ENCODE measurements around the gene NIPBL. TPM values are rescaled to one million over a fixed set of nuclear protein-coding genes. Genes with fewer than 3 reads are reported as not detected.

The NIPBL gene
- polyA plus RNA-seq, 1 of the 3 experiments (the other 2 are of a cell fraction): 5.2 TPM

DNA sequence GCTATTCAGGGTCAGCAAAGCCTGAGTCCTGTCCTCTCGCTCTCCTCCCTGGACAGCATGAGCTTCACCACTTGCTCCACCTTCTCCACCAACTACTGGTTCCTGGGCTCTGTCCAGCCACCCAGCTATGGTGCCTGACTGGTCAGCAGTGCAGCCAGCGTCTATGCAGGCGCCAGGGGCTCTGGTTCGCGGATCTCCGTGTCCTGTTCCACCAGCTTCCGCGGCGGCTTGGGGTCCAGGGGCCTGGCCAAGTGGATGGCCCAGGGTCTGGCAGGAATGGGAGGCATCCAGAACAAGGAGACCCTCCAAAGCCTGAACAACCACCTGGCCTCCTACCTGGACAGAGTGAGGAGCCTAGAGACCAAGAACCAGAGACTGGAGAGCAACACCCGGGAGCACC, 8.6 kb downstream of the NIPBL start (continued):
- TF ChIP-seq, protein P1, sequence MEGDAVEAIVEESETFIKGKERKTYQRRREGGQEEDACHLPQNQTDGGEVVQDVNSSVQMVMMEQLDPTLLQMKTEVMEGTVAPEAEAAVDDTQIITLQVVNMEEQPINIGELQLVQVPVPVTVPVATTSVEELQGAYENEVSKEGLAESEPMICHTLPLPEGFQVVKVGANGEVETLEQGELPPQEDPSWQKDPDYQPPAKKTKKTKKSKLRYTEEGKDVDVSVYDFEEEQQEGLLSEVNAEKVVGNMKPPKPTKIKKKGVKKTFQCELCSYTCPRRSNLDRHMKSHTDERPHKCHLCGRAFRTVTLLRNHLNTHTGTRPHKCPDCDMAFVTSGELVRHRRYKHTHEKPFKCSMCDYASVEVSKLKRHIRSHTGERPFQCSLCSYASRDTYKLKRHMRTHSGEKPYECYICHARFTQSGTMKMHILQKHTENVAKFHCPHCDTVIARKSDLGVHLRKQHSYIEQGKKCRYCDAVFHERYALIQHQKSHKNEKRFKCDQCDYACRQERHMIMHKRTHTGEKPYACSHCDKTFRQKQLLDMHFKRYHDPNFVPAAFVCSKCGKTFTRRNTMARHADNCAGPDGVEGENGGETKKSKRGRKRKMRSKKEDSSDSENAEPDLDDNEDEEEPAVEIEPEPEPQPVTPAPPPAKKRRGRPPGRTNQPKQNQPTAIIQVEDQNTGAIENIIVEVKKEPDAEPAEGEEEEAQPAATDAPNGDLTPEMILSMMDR (IDR thresholded peaks at IDR 0.05): no peak
- no peak for TF ChIP-seq RAD21 (IDR thresholded peaks at IDR 0.05; ENCODE audit: low read length)
- TF ChIP-seq YY1 (IDR thresholded peaks at IDR 0.05; ENCODE audit: low read depth): no peak
- TF ChIP-seq FOXM1 (IDR thresholded peaks at IDR 0.05; ENCODE audit: low read depth): no peak
- no peak for TF ChIP-seq JUND (IDR thresholded peaks at IDR 0.05)
- no peak for TF ChIP-seq TCF12 (IDR thresholded peaks at IDR 0.05)
- no peak for TF ChIP-seq RXRA (IDR thresholded peaks at IDR 0.05; ENCODE audit: borderline replicate concordance, low read depth)

DNA sequence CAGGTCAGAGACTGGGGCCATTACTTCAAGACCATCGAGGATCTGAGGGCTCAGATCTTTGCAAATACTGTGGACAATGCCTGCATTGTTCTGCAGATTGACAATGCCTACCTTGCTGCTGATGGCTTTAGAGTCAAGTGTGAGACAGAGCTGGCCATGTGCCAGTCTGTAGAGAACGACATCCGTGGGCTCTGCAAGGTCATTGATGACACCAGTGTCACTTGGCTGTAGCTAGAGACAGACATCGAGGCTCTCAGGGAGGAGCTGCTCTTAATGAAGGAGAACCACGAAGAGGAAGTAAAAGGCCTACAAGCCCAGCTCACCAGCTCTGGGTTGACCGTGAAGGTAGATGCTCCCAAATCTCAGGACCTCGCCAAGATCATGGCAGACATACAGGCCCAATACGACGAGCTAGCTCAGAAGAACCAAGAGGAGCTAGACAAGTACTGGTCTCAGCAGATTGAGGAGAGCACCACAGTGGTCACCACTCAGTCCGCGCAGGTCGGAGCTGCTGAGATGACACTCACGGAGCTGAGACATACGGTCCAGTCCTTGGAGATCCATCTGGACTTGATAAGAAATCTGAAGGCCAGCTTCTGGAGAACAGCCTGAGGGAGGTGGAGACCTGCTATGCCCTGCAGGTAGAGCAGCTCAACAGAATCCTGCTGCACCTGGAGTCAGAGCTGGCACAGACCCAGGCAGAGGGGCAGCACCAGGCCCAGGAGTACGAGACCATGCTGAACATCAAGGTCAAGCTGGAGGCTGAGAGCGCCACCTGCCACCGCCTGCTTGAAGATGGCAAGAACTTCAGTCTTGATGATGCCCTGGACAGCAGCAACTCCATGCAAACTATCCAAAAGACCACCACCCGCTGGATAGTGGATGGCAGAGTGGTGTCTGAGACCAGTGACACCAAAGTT, 9.3 kb downstream of the NIPBL start:
- no peaks in the 10 kb centered on the region for H3K9me2 ChIP-seq
- no peak for DNase-seq
- no peak for TF ChIP-seq YY1 (IDR thresholded peaks at IDR 0.05; ENCODE audit: low read depth)
- no peak for TF ChIP-seq TEAD4 (IDR thresholded peaks at IDR 0.05; ENCODE audit: borderline replicate concordance, insufficient read depth)
- no peak for TF ChIP-seq NRF1 (IDR thresholded peaks at IDR 0.05; ENCODE audit: low read depth, low read length)
- TF ChIP-seq ELF1 (IDR thresholded peaks at IDR 0.05): no peak
- no peak for TF ChIP-seq RCOR1 (IDR thresholded peaks at IDR 0.05; ENCODE audit: low read length)
- TF ChIP-seq GATA2 (CRISPR knock-in tag; IDR thresholded peaks at IDR 0.05): no peak
- TF ChIP-seq TCF12 (IDR thresholded peaks at IDR 0.05): no peak
- no peak for TF ChIP-seq EP300 (IDR thresholded peaks at IDR 0.05; ENCODE audit: borderline replicate concordance in 1 of 2, low read depth in 1 of 2, low read length in 1 of 2)
- TF ChIP-seq, protein P2, sequence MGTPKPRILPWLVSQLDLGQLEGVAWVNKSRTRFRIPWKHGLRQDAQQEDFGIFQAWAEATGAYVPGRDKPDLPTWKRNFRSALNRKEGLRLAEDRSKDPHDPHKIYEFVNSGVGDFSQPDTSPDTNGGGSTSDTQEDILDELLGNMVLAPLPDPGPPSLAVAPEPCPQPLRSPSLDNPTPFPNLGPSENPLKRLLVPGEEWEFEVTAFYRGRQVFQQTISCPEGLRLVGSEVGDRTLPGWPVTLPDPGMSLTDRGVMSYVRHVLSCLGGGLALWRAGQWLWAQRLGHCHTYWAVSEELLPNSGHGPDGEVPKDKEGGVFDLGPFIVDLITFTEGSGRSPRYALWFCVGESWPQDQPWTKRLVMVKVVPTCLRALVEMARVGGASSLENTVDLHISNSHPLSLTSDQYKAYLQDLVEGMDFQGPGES (IDR thresholded peaks at IDR 0.05; ENCODE audit: low read depth, low read length): no peak
- no peak for TF ChIP-seq SIN3A (IDR thresholded peaks at IDR 0.05; ENCODE audit: borderline replicate concordance, low read depth, low read length)
- TF ChIP-seq NFIC (IDR thresholded peaks at IDR 0.05; ENCODE audit: borderline replicate concordance): no peak
- TF ChIP-seq RFX5 (IDR thresholded peaks at IDR 0.05; ENCODE audit: low read length): no peak
- TF ChIP-seq, protein P3, sequence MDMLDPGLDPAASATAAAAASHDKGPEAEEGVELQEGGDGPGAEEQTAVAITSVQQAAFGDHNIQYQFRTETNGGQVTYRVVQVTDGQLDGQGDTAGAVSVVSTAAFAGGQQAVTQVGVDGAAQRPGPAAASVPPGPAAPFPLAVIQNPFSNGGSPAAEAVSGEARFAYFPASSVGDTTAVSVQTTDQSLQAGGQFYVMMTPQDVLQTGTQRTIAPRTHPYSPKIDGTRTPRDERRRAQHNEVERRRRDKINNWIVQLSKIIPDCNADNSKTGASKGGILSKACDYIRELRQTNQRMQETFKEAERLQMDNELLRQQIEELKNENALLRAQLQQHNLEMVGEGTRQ (IDR thresholded peaks at IDR 0.05; ENCODE audit: borderline replicate concordance, low read depth, low read length): no peak
- TF ChIP-seq RAD21 (IDR thresholded peaks at IDR 0.05; ENCODE audit: low read length): no peak
- TF ChIP-seq, protein P4, sequence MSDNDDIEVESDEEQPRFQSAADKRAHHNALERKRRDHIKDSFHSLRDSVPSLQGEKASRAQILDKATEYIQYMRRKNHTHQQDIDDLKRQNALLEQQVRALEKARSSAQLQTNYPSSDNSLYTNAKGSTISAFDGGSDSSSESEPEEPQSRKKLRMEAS (IDR thresholded peaks at IDR 0.05; ENCODE audit: low read depth): no peak
- no peak for TF ChIP-seq EZH2phosphoT487 (IDR thresholded peaks at IDR 0.05; ENCODE audit: borderline replicate concordance, low read depth)
- no peak for TF ChIP-seq FOXJ3 (CRISPR knock-in tag; IDR thresholded peaks at IDR 0.05)
- no peak for TF ChIP-seq CHD2 (IDR thresholded peaks at IDR 0.05; ENCODE audit: low read length, partially characterized antibody)
- no peak overlapping the region for H3K9ac ChIP-seq
- H2AFZ ChIP-seq (ENCODE audit: low read depth): no peak overlapping the region
- no peaks in the 10 kb centered on the region for H3K27me3 ChIP-seq (ENCODE audit: insufficient read depth)
- H3K4me1 ChIP-seq (ENCODE audit: control insufficient read depth in 1 of 2, insufficient read depth in 2 of 2, low read depth in 1 of 2, low read length in 1 of 2): peaks cover 0 to 6% of the 10 kb centered on the region in 2 experiments; a peak in 2 of 4 replicates
- H3K4me2 ChIP-seq: no peak overlapping the region
- peaks cover 100% of the 10 kb centered on the region for H3K79me2 ChIP-seq (ENCODE audit: insufficient read depth)
- 95% methylated on average over 13 of the region's 18 CpGs for whole genome bisulfite sequencing (ENCODE audit: low lambda C conversion rate)
- ChIA-PET POLR2A (no interaction called here), CTCF (interaction anchor here (1.1 kb wide), 1 partner anchor 8 kb away, joined by 3 read pairs; no protein-coding TSS in a partner anchor)
- no peak overlapping the region for H3K4me3 ChIP-seq (ENCODE audit: low read depth in 2 of 2, low read length in 1 of 2)
- no peaks in the 10 kb centered on the region for H3F3A ChIP-seq (replicated peaks; ENCODE audit: insufficient read depth)
- H4K20me1 ChIP-seq (ENCODE audit: insufficient read depth): peaks cover 93% of the 10 kb centered on the region
- H3K36me3 ChIP-seq (replicated peaks in 1 of 2; ENCODE audit: control insufficient read depth in 1 of 2, insufficient read depth in 2 of 2, low read length in 1 of 2): peaks cover 0 to 5% of the 10 kb centered on the region in 2 experiments
- H3K27ac ChIP-seq (ENCODE audit: low read depth in 2 of 2, low read length in 1 of 2): no peak overlapping the region
- no peaks in the 10 kb centered on the region for H3K9me3 ChIP-seq

Data from SK-N-SH (cell line).